IPS DF 6.9 (cell line): ENCODE measurements around the gene TANC1.

ENCODE experiments used
- DNase-seq: peaks from one replicate; pipeline ENCODE4 v3.0.0-alpha.2; 2013; ENCODE audit warnings: low read depth, low spot score
- H3K27ac ChIP-seq: one replicate; pipeline ENCODE4 v1.5.1; 2013; ENCODE audit warnings: low read length, control low read depth
- H3K27me3 ChIP-seq: 2 replicates; pipeline ENCODE4 v1.6.1; 2013; ENCODE audit warnings: mild to moderate bottlenecking, low read length; ENCODE audit not compliant: control insufficient read depth, insufficient read depth
- H3K36me3 ChIP-seq: 2 replicates; pipeline ENCODE4 v1.6.1; 2013; ENCODE audit warnings: low read length; ENCODE audit not compliant: control insufficient read depth, insufficient read depth
- H3K4me1 ChIP-seq: 2 replicates; pipeline ENCODE4 v1.6.1; 2013; ENCODE audit warnings: low read length; ENCODE audit not compliant: control insufficient read depth, insufficient read depth
- H3K4me3 ChIP-seq: 2 replicates; pipeline ENCODE4 v1.5.1; 2013; ENCODE audit warnings: mild to moderate bottlenecking, low read length
- H3K9me3 ChIP-seq: 2 replicates; pipeline ENCODE4 v1.6.1; 2013; ENCODE audit warnings: low read length, inconsistent platforms; ENCODE audit not compliant: control insufficient read depth, insufficient read depth
- WGBS: extraction: QIAGEN DNeasy Blood & Tissue Kit; methylation state at CpG from one replicate; pipeline ENCODE4 v1.1.7; 2013; ENCODE audit warnings: mixed read lengths, missing lambda C conversion rate; ENCODE audit not compliant: insufficient read length, insufficient coverage; 5-methylcytosine and 5-hydroxymethylcytosine counted together

The TANC1 gene

GRCh38 chr2:158993721-158994587 lies 25.5 kb downstream of the TANC1 start:
- no peaks in the 10 kb centered on the region for H3K36me3 ChIP-seq
- WGBS = 100% methylated on average over 1 of the region's 4 CpGs

DNA sequence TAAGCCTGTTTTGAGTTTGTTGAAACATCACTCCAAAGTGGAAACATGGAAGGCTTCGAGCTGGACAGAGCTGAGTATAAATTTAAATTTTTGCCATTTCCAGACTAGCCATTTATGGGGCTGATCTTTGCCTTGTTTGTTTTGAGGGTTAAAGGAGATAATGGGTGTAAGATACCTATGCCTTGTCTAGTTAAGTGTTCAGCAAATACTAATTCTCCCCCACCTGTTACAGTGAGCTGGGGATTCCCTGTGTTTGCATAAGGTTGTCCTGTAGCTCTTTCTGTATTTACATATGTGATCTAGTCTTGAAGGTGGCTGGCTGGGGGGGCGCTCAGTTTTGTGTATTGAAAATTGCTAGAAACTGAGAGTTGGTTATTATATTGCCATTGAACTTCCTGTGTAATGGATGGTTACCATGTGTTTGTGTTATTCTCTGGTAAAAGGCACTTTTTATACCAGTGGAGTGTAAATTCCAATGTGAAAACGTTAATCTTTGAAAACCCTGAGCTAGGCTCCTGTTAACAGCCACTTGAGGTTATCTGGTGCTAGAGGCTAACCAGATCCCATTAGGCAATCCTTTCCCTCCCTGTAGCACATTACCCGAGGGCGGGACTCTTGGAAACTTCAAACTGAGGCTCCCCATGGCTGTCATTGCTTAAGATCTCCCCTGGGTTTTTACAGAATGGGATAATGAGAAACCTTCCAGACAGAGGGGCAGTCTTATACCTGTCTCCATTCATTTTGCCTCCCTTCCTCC lies 26.7 kb downstream of the TANC1 start:
- DNase-seq = no peak
- H3K27ac ChIP-seq = no peak overlapping the region
- no peak overlapping the region for H3K4me3 ChIP-seq
- WGBS = no CpG with 5 or more reads among the region's 5 CpGs
- H3K9me3 ChIP-seq = no peaks in the 10 kb centered on the region
- no peaks in the 10 kb centered on the region for H3K4me1 ChIP-seq
- H3K27me3 ChIP-seq = no peaks in the 10 kb centered on the region
- no peaks in the 10 kb centered on the region for H3K36me3 ChIP-seq

More at GRCh38 chr2:158993721-158994587, 25.5 kb downstream of the TANC1 start:
- H3K9me3 ChIP-seq = no peaks in the 10 kb centered on the region
- H3K4me3 ChIP-seq = no peak overlapping the region
- H3K27me3 ChIP-seq = no peaks in the 10 kb centered on the region
- H3K27ac ChIP-seq = no peak overlapping the region
- no peaks in the 10 kb centered on the region for H3K4me1 ChIP-seq
- no peak for DNase-seq

GRCh38 chr2:158995677-158996049 lies 27.2 kb downstream of the TANC1 start:
- Histone ChIP-seq H3K27ac (no peak overlapping the region), H3K4me1 (no peaks in the 10 kb centered on the region), H3K9me3 (no peaks in the 10 kb centered on the region), H3K36me3 (no peaks in the 10 kb centered on the region), H3K27me3 (no peaks in the 10 kb centered on the region), H3K4me3 (no peak overlapping the region)
- WGBS = no CpG with 5 or more reads among the region's 5 CpGs
- DNase-seq = no peak

- Histone ChIP-seq H3K27me3 (no peaks in the 10 kb centered on the region), H3K27ac (no peak overlapping the region), H3K4me3 (no peak overlapping the region), H3K9me3 (no peaks in the 10 kb centered on the region), H3K4me1 (no peaks in the 10 kb centered on the region), H3K36me3 (no peaks in the 10 kb centered on the region)
- DNase-seq = no peak
- WGBS = no CpG with 5 or more reads among the region's 4 CpGs
Measured at GRCh38 chr2:158996378-158996993, 28.0 kb downstream of the TANC1 start.

GRCh38 chr2:158997037-158997790 lies 28.8 kb downstream of the TANC1 start:
- no CpG with 5 or more reads among the region's 4 CpGs for WGBS
- no peaks in the 10 kb centered on the region for H3K4me1 ChIP-seq
- no peak overlapping the region for H3K4me3 ChIP-seq
- H3K27ac ChIP-seq = no peak overlapping the region
- no peaks in the 10 kb centered on the region for H3K36me3 ChIP-seq
- no peaks in the 10 kb centered on the region for H3K27me3 ChIP-seq
- DNase-seq = no peak
- H3K9me3 ChIP-seq = no peaks in the 10 kb centered on the region

GRCh38 chr2:158998551-158999248 lies 30.3 kb downstream of the TANC1 start:
- no peaks in the 10 kb centered on the region for H3K27me3 ChIP-seq
- H3K4me1 ChIP-seq = no peaks in the 10 kb centered on the region
- H3K9me3 ChIP-seq = no peaks in the 10 kb centered on the region
- no peak overlapping the region for H3K27ac ChIP-seq
- WGBS = no CpG with 5 or more reads among the region's 6 CpGs
- no peaks in the 10 kb centered on the region for H3K36me3 ChIP-seq
- no peak for DNase-seq
- H3K4me3 ChIP-seq = no peak overlapping the region

DNA sequence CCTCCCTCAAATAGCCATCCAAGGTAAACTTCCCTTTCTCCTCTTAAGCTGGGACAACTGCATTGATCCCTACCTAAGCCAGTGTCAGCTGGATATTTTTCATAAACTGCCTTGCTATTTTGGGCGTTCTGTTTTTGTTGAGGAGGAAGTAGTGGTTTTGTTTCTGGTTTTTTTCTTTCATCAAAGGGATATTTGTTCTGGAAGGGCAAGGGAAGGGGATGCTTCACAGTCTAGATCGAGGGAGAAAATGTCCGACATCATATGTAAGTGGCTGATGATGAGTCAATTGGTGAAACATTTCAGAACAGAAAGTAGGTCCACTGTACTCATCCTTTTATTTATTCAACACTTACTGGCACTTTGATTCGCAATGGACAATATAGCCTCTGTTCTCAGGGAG lies 31.0 kb downstream of the TANC1 start:
- no peak overlapping the region for H3K4me3 ChIP-seq
- H3K27ac ChIP-seq = no peak overlapping the region
- no CpG with 5 or more reads among the region's 4 CpGs for WGBS
- no peaks in the 10 kb centered on the region for H3K9me3 ChIP-seq
- no peaks in the 10 kb centered on the region for H3K36me3 ChIP-seq
- no peaks in the 10 kb centered on the region for H3K27me3 ChIP-seq
- H3K4me1 ChIP-seq = no peaks in the 10 kb centered on the region
- DNase-seq = no peak

GRCh38 chr2:159000072-159000471 lies 31.6 kb downstream of the TANC1 start:
- Histone ChIP-seq H3K4me3 (no peak overlapping the region), H3K4me1 (no peaks in the 10 kb centered on the region), H3K36me3 (no peaks in the 10 kb centered on the region), H3K9me3 (peaks cover 2% of the 10 kb centered on the region), H3K27me3 (no peaks in the 10 kb centered on the region), H3K27ac (no peak overlapping the region)
- DNase-seq = no peak
- WGBS = 100% methylated on average over 1 of the region's 8 CpGs

- peaks cover 2% of the 10 kb centered on the region for H3K9me3 ChIP-seq
- H3K4me3 ChIP-seq = no peak overlapping the region
- no peak for DNase-seq
- no peaks in the 10 kb centered on the region for H3K27me3 ChIP-seq
- no peak overlapping the region for H3K27ac ChIP-seq
- no CpG with 5 or more reads among the region's 7 CpGs for WGBS
- no peaks in the 10 kb centered on the region for H3K36me3 ChIP-seq
- H3K4me1 ChIP-seq = no peaks in the 10 kb centered on the region
Measured at GRCh38 chr2:159002462-159003111, 34.1 kb downstream of the TANC1 start.
